HG03342 (cell line): ENCODE results near the gene BRAT1.
A peak's percentile ranks its signal among the peaks of the same experiment; 100 is the strongest.

Source experiments
- ATAC-seq: cut with Tn5 transposase; IDR thresholded peaks from one replicate; pipeline ENCODE4 v1.9.1; 2021; ENCODE audit warnings: mild to moderate bottlenecking, moderate library complexity; ENCODE audit not compliant: unreplicated experiment

The BRAT1 gene

GRCh38 chr7:2514473-2515423 lies 40.6 kb downstream of the BRAT1 start:
- no peak for ATAC-seq

- ATAC-seq, result no peak
Observed at GRCh38 chr7:2513702-2514101, 41.6 kb downstream of the BRAT1 start.

- no peak for ATAC-seq
Observed at GRCh38 chr7:2512713-2513112, 42.6 kb downstream of the BRAT1 start.

GRCh38 chr7:2512179-2512661 lies 43.1 kb downstream of the BRAT1 start:
- no peak for ATAC-seq

GRCh38 chr7:2511769-2512168 lies 43.6 kb downstream of the BRAT1 start:
- ATAC-seq, result no peak

- no peak for ATAC-seq
Observed at GRCh38 chr7:2510909-2511768, 44.2 kb downstream of the BRAT1 start.

GRCh38 chr7:2510130-2510776 lies 45.1 kb downstream of the BRAT1 start:
- ATAC-seq, result no peak

GRCh38 chr7:2509298-2509906 lies 45.9 kb downstream of the BRAT1 start:
- ATAC-seq, result no peak

- ATAC-seq, result peak; percentile 42
Observed at GRCh38 chr7:2508327-2509215, 46.8 kb downstream of the BRAT1 start.

- ATAC-seq, result no peak
Observed at GRCh38 chr7:2507917-2508306, 47.4 kb downstream of the BRAT1 start.

- no peak for ATAC-seq
Observed at GRCh38 chr7:2507208-2507916, 48.0 kb downstream of the BRAT1 start.

GRCh38 chr7:2505401-2505800 lies 49.9 kb downstream of the BRAT1 start:
- ATAC-seq, result no peak

GRCh38 chr7:2504889-2505375 lies 50.4 kb downstream of the BRAT1 start:
- no peak for ATAC-seq

GRCh38 chr7:2504128-2504888 lies 51.0 kb downstream of the BRAT1 start:
- ATAC-seq, result no peak

GRCh38 chr7:2503056-2503941 lies 52.0 kb downstream of the BRAT1 start:
- ATAC-seq, result no peak

- no peak for ATAC-seq
Observed at GRCh38 chr7:2502647-2502966, 52.7 kb downstream of the BRAT1 start.

- ATAC-seq, result no peak
Observed at GRCh38 chr7:2501947-2502646, 53.2 kb downstream of the BRAT1 start.
